Kidney capillary endothelial cell (primary cell): ENCODE measurements around the gene TMEM272.
A peak's percentile ranks its signal among the peaks of the same experiment; 100 is the strongest.
"Not testable (repeated sequence)": the region's sequence is repeated elsewhere in the genome, so short reads cannot be mapped to it uniquely, and the experiment has no call there.

Source experiments
- DNase-seq: peaks from one replicate; pipeline ENCODE4 v3.0.0-alpha.2; 2018; ENCODE audit warnings: low spot score

Gene TMEM272

GRCh38 chr13:51824712-51825111, 20.3 kb downstream of the TMEM272 start:
- not testable (repeated sequence) for DNase-seq

- DNase-seq = no peak
Measured at GRCh38 chr13:51823863-51824262, 21.1 kb downstream of the TMEM272 start.

DNA sequence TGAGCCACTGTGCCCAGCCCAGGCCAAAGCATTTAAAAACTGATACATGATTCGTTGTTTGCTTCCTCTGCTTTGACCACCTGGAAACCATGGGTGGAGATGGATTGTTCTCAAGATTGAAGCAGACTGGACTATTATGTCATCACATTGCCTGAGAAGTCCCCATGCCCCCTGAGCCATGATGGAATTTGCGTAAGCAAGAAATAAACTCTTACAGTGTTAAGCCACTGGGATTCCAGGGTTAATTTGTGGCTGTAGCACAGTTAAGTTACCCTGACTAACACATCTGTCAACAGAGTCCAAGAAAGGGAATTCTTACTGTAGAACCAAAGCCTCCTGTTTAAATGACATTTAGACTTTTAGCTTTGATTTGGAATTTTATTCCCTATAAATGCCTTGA, 21.6 kb downstream of the TMEM272 start:
- DNase-seq = no peak

DNA sequence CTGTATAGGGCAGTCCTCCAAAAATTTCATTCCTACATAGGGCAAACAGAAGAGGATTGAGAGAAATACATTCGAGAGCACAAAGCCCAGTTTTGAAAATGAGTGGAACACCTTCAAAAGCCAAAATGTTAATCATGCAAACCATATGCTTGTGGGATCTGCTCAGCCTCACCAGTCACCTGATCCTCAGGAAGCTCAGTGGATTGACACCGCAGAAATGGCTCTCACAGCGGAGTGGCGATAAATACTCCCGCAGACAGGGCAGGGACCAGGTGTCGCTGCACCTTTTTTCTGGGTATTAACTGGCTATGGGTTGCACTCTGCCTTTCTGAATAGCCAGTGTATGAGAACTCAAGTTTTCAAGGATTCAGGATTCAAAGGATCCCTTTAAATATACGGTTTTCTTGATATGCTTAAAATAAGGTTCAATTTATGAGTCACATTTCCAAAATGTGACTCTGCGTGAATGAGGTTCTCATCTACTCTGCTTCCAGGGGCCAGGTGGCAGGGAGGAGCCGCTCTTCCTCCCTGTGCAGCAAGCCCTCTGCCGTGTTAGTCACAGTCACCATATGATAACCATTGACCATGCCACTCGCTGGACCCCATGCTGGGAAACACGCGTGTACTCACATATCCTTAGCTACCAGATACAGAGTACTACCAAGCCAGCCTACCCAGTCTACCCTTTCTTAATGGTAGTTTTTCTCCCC, 22.7 kb downstream of the TMEM272 start:
- DNase-seq = no peak

- no peak for DNase-seq
Measured at GRCh38 chr13:51821606-51822005, 23.4 kb downstream of the TMEM272 start.

GRCh38 chr13:51820016-51820597, 24.9 kb downstream of the TMEM272 start:
- no peak for DNase-seq

DNA sequence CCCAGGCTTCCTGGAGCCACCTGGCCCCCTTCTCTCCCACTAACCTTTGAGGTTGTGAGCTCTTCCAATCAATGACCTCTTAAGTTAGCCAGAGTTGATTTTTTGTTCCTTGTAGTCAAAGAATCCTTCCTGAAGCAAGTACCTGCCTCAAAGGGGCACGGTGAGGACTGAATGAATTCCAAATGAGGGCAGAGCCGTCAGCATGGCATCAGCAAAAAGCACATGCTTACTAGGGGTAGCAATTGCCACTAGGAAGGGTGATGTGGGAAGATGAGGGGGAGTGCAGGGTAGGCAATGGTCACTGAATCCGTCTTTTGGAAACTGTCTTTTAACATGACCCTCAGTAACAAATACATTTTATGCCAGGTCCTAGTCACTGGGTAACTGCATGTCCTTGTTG, 25.4 kb downstream of the TMEM272 start:
- no peak for DNase-seq

- DNase-seq = no peak
Measured at GRCh38 chr13:51818781-51819511, 26.0 kb downstream of the TMEM272 start.

GRCh38 chr13:51818276-51818675, 26.7 kb downstream of the TMEM272 start:
- no peak for DNase-seq

DNA sequence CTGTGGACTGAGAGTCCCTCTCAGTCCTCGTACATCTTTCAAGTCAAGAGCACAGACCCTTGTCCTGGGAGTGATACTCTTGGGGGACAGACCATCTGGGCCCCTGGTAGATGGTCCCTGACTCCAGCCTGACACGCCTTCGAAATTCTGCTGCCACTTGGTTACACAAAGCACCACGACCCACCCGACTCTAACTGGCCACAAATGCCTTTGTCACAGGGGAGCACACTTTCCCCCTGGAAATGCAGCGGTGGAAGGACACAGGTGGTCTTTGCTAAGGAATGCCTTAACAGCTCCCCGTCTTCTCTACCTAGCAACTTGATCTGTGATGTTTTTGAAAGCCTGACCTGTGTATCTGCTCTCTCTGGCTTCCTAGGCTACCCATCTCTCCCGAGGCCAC, 27.3 kb downstream of the TMEM272 start:
- DNase-seq = no peak

GRCh38 chr13:51816604-51817249, 28.2 kb downstream of the TMEM272 start:
- DNase-seq = no peak

DNA sequence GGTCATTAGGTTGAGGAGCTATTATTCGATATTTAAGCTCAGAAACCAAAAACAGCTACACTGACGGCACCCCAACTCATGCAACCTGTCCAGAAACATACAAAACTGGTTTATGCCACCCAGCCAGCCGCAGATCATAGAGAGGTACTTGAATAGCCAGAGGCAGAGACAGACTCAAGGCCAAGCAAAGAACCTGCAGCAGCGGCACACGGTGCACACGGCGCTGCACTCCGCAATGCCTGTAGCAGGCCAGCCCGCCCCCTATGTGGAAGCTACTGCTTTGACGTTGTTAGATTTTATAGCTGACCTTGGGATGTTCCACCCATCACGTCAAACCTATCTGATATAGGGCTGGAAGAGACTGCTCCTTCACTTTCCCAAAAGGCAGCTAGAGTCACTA, 29.1 kb downstream of the TMEM272 start:
- no peak for DNase-seq

DNA sequence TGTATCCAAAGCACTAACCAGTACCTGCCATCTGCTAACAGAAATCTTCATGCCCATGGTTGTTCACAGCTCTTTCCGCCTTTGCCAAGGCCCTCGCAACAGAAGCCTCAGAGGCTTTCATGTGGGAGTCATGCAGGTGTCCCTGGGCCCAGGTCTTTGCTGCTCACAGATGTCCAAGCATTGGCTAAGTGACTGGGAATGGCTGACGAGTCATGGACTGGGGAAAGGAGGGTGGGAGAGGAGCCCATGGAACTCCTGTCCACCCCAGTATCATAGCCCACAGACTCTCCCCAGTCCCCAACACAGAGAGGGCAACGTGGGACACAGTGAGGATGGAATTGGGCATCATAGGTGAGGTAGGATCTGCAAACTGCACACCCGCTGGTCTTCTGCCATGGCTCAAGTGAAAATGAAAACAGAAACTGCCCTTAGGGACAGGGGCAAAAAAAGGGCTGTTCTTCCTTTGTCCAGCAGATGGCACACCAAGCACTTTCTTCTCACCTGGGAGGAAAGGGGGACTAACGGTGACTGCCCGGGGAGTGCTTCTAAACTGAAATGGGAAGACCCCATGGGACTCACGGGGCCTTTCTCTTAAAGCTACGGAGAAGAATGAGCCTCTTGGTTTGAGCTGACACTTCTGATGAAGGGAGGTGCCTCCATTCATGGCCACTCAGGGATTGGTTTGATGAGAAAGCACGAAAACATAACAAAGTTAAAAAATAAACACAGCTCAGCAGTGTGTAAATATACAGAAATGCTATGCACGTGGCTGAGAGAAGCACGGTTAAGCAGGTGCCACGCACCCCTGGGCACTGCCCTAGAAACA, 29.9 kb downstream of the TMEM272 start:
- DNase-seq = peak; percentile 37

GRCh38 chr13:51814071-51814470, 30.9 kb downstream of the TMEM272 start:
- no peak for DNase-seq

GRCh38 chr13:51811920-51812451, 33.0 kb downstream of the TMEM272 start:
- DNase-seq = no peak

DNA sequence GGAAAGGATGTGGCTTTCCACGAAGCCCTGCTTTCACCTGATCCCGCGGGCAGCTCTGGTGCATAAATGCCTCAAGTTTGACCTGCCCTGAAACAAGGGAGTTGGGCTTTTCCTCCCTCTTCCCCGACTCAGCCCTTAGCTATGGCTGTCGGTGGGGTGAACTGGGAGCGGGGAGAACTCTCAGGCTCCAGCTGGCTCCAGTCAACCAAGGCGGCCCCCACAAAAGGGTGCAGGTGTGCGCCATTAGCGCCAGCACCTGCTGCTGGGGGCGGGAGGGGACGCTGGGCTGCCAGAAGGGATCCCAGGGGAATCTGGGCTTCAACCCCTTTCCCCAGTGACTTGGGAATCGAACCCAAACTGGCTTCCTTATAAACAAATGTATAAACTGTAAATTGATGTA, 33.9 kb downstream of the TMEM272 start:
- no peak for DNase-seq

GRCh38 chr13:51808811-51809210, 36.2 kb downstream of the TMEM272 start:
- DNase-seq = no peak

DNA sequence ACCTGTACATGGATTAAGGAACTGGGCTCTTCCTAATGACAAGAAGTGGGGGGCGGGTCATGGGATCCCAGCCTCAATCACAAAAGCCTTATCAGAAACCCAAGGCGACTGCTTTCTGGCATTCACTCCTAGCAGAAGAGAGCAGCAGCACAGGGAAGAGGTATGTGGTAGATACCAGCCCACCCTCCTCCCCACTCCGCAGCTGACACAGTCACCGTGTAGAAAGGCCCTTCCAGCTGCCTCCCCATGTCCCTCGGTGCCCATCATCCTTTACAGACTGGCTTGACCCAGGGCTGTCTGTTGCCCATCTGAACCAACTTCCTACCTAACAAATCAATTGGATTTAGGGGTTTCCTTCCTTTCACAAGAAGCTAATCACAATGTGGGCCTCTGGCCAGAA, 37.9 kb downstream of the TMEM272 start:
- no peak for DNase-seq

GRCh38 chr13:51806566-51806965, 38.4 kb downstream of the TMEM272 start:
- peak; percentile 20 for DNase-seq

GRCh38 chr13:51805925-51806324, 39.1 kb downstream of the TMEM272 start:
- DNase-seq = no peak

DNA sequence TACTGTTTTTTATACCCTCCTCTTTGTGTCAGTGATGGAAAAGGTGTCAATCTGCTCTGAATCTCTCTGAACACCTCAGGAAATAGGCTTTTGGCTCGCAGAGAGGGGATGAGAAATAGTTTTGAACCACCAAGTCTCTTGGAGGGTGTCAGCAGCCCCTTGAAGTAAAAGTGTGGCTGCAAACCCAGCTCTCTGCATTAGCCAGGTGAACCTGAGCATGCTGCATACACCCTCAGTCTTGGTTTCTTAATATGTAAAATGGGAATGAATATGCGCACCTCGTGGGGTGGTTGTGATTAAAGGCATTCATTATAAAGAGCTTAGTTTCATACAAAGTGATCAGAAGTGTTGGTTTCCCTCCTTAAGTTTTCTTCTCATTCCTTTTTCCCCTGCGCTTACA, 39.7 kb downstream of the TMEM272 start:
- no peak for DNase-seq
